HepG2 (cell line): ENCODE data around the gene KIF24. TPM values are rescaled to one million over a fixed set of nuclear protein-coding genes. Genes with fewer than 3 reads are reported as not detected.

Source experiments
- ADNP ChIP-seq: sonication (generic); formaldehyde crosslinking; IDR thresholded peaks from 2 replicates; pipeline ENCODE4 v1.4.0; 2020; ENCODE audit warnings: missing genetic modification reagents
- CERS6 ChIP-seq: sonication (generic); formaldehyde crosslinking; IDR thresholded peaks from 2 replicates; pipeline ENCODE4 v1.5.0; 2020; ENCODE audit warnings: missing genetic modification reagents
- HMG20A ChIP-seq: IDR thresholded peaks from 2 replicates; pipeline ENCODE4 v1.6.1; 2016; ENCODE audit warnings: borderline replicate concordance
- MTA3 ChIP-seq: sonication (generic); formaldehyde crosslinking; IDR thresholded peaks from 2 replicates; pipeline ENCODE4 v1.4.0; 2020; ENCODE audit warnings: missing genetic modification reagents
- NR3C1 ChIP-seq: sonication (generic); formaldehyde crosslinking; IDR thresholded peaks from 2 replicates; pipeline ENCODE4 v1.4.0; 2020; ENCODE audit warnings: missing genetic modification reagents
- RERE ChIP-seq: IDR thresholded peaks from 2 replicates; pipeline ENCODE4 v1.6.1; 2016; ENCODE audit warnings: low read depth, missing genetic modification reagents, missing compliant biosample characterization
- SKI ChIP-seq: fragments of 450-650 bp; IDR thresholded peaks from one replicate; pipeline ENCODE4 v1.6.1; 2018; ENCODE audit warnings: mild to moderate bottlenecking; ENCODE audit not compliant: partially characterized antibody
- SRY ChIP-seq: sonication (generic); formaldehyde crosslinking; IDR thresholded peaks from 2 replicates; pipeline ENCODE4 v1.8.0; 2022; ENCODE audit warnings: mild to moderate bottlenecking, missing genetic modification reagents
- SUZ12 ChIP-seq: fragments of 150-350 bp; IDR thresholded peaks from 2 replicates; pipeline ENCODE4 v1.6.1; 2014; ENCODE audit warnings: low read depth, low read length
- THAP7 ChIP-seq: sonication (generic); formaldehyde crosslinking; IDR thresholded peaks from 2 replicates; pipeline ENCODE4 v1.8.1; 2023; ENCODE audit warnings: mild to moderate bottlenecking, missing genetic modification reagents
- ZBTB3 ChIP-seq: sonication (generic); formaldehyde crosslinking; IDR thresholded peaks from 2 replicates; pipeline ENCODE4 v1.4.0; 2020; ENCODE audit warnings: low read depth, mild to moderate bottlenecking, moderate library complexity, missing genetic modification reagents, borderline replicate concordance
- ZC3H4 ChIP-seq: sonication (generic); formaldehyde crosslinking; IDR thresholded peaks from 2 replicates; pipeline ENCODE4 v1.4.0; 2020; ENCODE audit warnings: missing genetic modification reagents, borderline replicate concordance
- ZMAT3 ChIP-seq: sonication (generic); formaldehyde crosslinking; conservative IDR thresholded peaks from 2 replicates; pipeline ENCODE4 v1.7.0; 2021; ENCODE audit warnings: missing genetic modification reagents
- ZNF317 ChIP-seq: sonication (generic); formaldehyde crosslinking; IDR thresholded peaks from 2 replicates; pipeline ENCODE4 v1.5.0; 2020; ENCODE audit warnings: mild to moderate bottlenecking, missing genetic modification reagents
- ZNF563 ChIP-seq: sonication (generic); formaldehyde crosslinking; IDR thresholded peaks from 2 replicates; pipeline ENCODE4 v1.8.0; 2022; ENCODE audit warnings: mild to moderate bottlenecking, moderate library complexity, missing genetic modification reagents
- ZNF615 ChIP-seq: sonication (generic); formaldehyde crosslinking; IDR thresholded peaks from 2 replicates; pipeline ENCODE4 v1.5.0; 2020; ENCODE audit warnings: mild to moderate bottlenecking, missing genetic modification reagents, borderline replicate concordance
- ZNF770 ChIP-seq: sonication (generic); formaldehyde crosslinking; IDR thresholded peaks from 2 replicates; pipeline ENCODE4 v1.5.0; 2020; ENCODE audit warnings: mild to moderate bottlenecking, missing genetic modification reagents
- ZNF772 ChIP-seq: sonication (generic); formaldehyde crosslinking; IDR thresholded peaks from 2 replicates; pipeline ENCODE4 v1.5.0; 2020; ENCODE audit warnings: mild to moderate bottlenecking, missing genetic modification reagents
- ZNF784 ChIP-seq: sonication (generic); formaldehyde crosslinking; IDR thresholded peaks from 2 replicates; pipeline ENCODE4 v1.5.1; 2020; ENCODE audit warnings: missing genetic modification reagents, mild to moderate bottlenecking, borderline replicate concordance
- polyA plus RNA-seq, 8 experiments: library from polyadenylated mRNA; depleted of rRNA in 3 of 8; stranded (reverse) in 7 of 8; unstranded in 1 of 8; fragments of >200 nt; fragmentation: Illumina TruSeq in 4 of 8; extraction: Trizol in 4 of 8; gene quantifications; 2 replicates each; pipeline versions ENCODE4 v1.2.1 to v1.2.3, GENCODE V29; 2011 to 2016; ENCODE audit warnings: low read depth in 4 of 8, missing spikeins in 1 of 8, mixed read lengths in 1 of 8; ENCODE audit not compliant: insufficient read depth in 1 of 8
- total RNA-seq, 5 experiments: library from RNA; depleted of rRNA; stranded (reverse); fragments of >200 nt; fragmentation: Illumina TruSeq; extraction: Trizol; gene quantifications; 2 replicates each; pipeline ENCODE4 v1.2.3, GENCODE V29; 2016; ENCODE audit warnings: low read depth in 1 of 5

Gene KIF24
- total and polyA plus RNA-seq, 2 of the 13 experiments (the other 11 are each of a cell fraction or from before 2014, with no cell fraction given): 1.1 to 3.0 TPM

GRCh38 chr9:34376596-34377403 lies 47.7 kb upstream of the KIF24 start, which contains the start of gene MYORG (continued):
- no peak for TF ChIP-seq CERS6 (CRISPR knock-in tag)
- TF ChIP-seq ADNP (CRISPR knock-in tag): no peak
- TF ChIP-seq SRY (CRISPR knock-in tag): peak; percentile 39; the same call in 1 of the 2 replicates
- peak; percentile 70; the same call in 1 of the 2 replicates for TF ChIP-seq ZNF317
- TF ChIP-seq ZNF770 (CRISPR knock-in tag): no peak; the same call in 1 of the 2 replicates
- peak; percentile 67 for TF ChIP-seq SUZ12
- peak; percentile 92 for TF ChIP-seq SKI
- TF ChIP-seq ZC3H4 (CRISPR knock-in tag): no peak
- TF ChIP-seq HMG20A (CRISPR knock-in tag): no peak
- no peak for TF ChIP-seq RERE (CRISPR knock-in tag)
- no peak for TF ChIP-seq MTA3
- TF ChIP-seq NR3C1 (CRISPR knock-in tag): no peak
- 0 out of 2 replicates have a peak, but pooled peaks have one; percentile 17 for TF ChIP-seq ZNF772 (CRISPR knock-in tag)
- TF ChIP-seq ZNF563 (CRISPR knock-in tag): 0 out of 2 replicates have a peak, but pooled peaks have one; percentile 38
- TF ChIP-seq ZMAT3 (CRISPR knock-in tag): no peak; the same call in 1 of the 2 replicates
- TF ChIP-seq THAP7: no peak
- 0 out of 2 replicates have a peak, but pooled peaks have one; percentile 34 for TF ChIP-seq ZBTB3 (CRISPR knock-in tag)
- no peak for TF ChIP-seq ZNF784 (CRISPR knock-in tag)
- TF ChIP-seq ZNF615 (CRISPR knock-in tag): peak; percentile 76; the same call in 1 of the 2 replicates
